OCI-LY3 (cell line): ENCODE results near the gene CASP8AP2.

Source experiments
- H2AFZ ChIP-seq: fragments of 200-600, 300-600 bp; shearing (Covaris generic); 2 replicates; pipeline ENCODE4 v1.6.0; 2014; ENCODE audit warnings: antibody characterized with exemption, low read depth, low read length
- H3K27ac ChIP-seq: fragments of 200-600, 300-600 bp; sonication (generic); 2 replicates; pipeline ENCODE4 v1.5.1; 2014; ENCODE audit warnings: mild to moderate bottlenecking, low read length, moderate library complexity, mixed read lengths
- H3K27me3 ChIP-seq: fragments of 200-600, 300-600 bp; sonication (generic); 2 replicates; pipeline ENCODE4 v1.6.1; 2014; ENCODE audit warnings: low read depth, low read length, mixed read lengths
- H3K36me3 ChIP-seq: fragments of 200-600, 300-600 bp; sonication (generic); replicated peaks from 2 replicates; pipeline ENCODE3; 2014; ENCODE audit warnings: low read depth, low read length, mixed read lengths
- H3K4me1 ChIP-seq: fragments of 300-600, 200-600 bp; sonication (generic); 2 replicates; pipeline ENCODE4 v1.6.1; 2014; ENCODE audit warnings: low read length, mixed read lengths
- H3K4me2 ChIP-seq: fragments of 200-600, 300-600 bp; sonication (generic); 2 replicates; pipeline ENCODE4 v1.6.1; 2014; ENCODE audit warnings: low read length, mixed read lengths
- H3K4me3 ChIP-seq: fragments of 300-600, 200-600 bp; sonication (generic); 2 replicates; pipeline ENCODE4 v1.5.1; 2014; ENCODE audit warnings: antibody characterized with exemption, mild to moderate bottlenecking, low read length, moderate library complexity
- H3K79me2 ChIP-seq: fragments of 300-600, 200-600 bp; shearing (Covaris generic); 2 replicates; pipeline ENCODE4 v1.6.1; 2014; ENCODE audit warnings: mild to moderate bottlenecking, low read length, mixed read lengths
- H3K9ac ChIP-seq: fragments of 300-600, 200-600 bp; shearing (Covaris generic); 2 replicates; pipeline ENCODE4 v1.6.0; 2014; ENCODE audit warnings: mild to moderate bottlenecking, low read length, moderate library complexity
- H3K9me3 ChIP-seq: fragments of 200-600, 300-600 bp; shearing (Covaris generic); 2 replicates; pipeline ENCODE4 v1.6.1; 2014; ENCODE audit warnings: low read length, mixed read lengths; ENCODE audit not compliant: insufficient read depth
- H4K20me1 ChIP-seq: fragments of 200-600, 300-600 bp; sonication (generic); 2 replicates; pipeline ENCODE4 v1.6.1; 2016; ENCODE audit warnings: low read length, mixed read lengths; ENCODE audit not compliant: insufficient read depth
- CTCF ChIP-seq: fragments of 200-600, 300-600 bp; sonication (generic); IDR thresholded peaks from 2 replicates; pipeline ENCODE4 v1.5.1; 2014; ENCODE audit warnings: antibody characterized with exemption, low read length, low read depth
- EZH2phosphoT487 ChIP-seq: fragments of 200-600 bp; shearing (Covaris generic); IDR thresholded peaks from 2 replicates; pipeline ENCODE4 v1.6.1; 2018; ENCODE audit warnings: antibody characterized with exemption, mixed run types, low read depth

The CASP8AP2 gene

GRCh38 chr6:89784838-89785237 lies 44.8 kb upstream of the CASP8AP2 start:
- no peak overlapping the region for H3K27ac ChIP-seq
- H3K4me2 ChIP-seq: no peak overlapping the region
- H2AFZ ChIP-seq: no peak overlapping the region
- H3K9me3 ChIP-seq: no peaks in the 10 kb centered on the region
- H3K27me3 ChIP-seq: no peaks in the 10 kb centered on the region
- H3K79me2 ChIP-seq: no peaks in the 10 kb centered on the region
- no peaks in the 10 kb centered on the region for H3K4me1 ChIP-seq
- TF ChIP-seq EZH2phosphoT487 (no peak), CTCF (no peak)
- H4K20me1 ChIP-seq: no peaks in the 10 kb centered on the region
- no peak overlapping the region for H3K4me3 ChIP-seq
- H3K9ac ChIP-seq: no peak overlapping the region
- peaks cover 22% of the 10 kb centered on the region for H3K36me3 ChIP-seq

GRCh38 chr6:89786970-89787369 lies 42.7 kb upstream of the CASP8AP2 start:
- no peaks in the 10 kb centered on the region for H3K27me3 ChIP-seq
- H3K4me2 ChIP-seq: no peak overlapping the region
- H3K9me3 ChIP-seq: no peaks in the 10 kb centered on the region
- no peak overlapping the region for H3K4me3 ChIP-seq
- no peak for TF ChIP-seq EZH2phosphoT487
- TF ChIP-seq CTCF: no peak
- no peak overlapping the region for H3K9ac ChIP-seq
- no peaks in the 10 kb centered on the region for H4K20me1 ChIP-seq
- peaks cover 23% of the 10 kb centered on the region for H3K36me3 ChIP-seq
- H3K27ac ChIP-seq: no peak overlapping the region
- H3K79me2 ChIP-seq: no peaks in the 10 kb centered on the region
- no peak overlapping the region for H2AFZ ChIP-seq
- no peaks in the 10 kb centered on the region for H3K4me1 ChIP-seq

GRCh38 chr6:89787660-89788328 lies 41.9 kb upstream of the CASP8AP2 start:
- H3K4me3 ChIP-seq: no peak overlapping the region
- H2AFZ ChIP-seq: no peak overlapping the region
- no peak overlapping the region for H3K9ac ChIP-seq
- H3K36me3 ChIP-seq: peaks cover 26% of the 10 kb centered on the region
- no peaks in the 10 kb centered on the region for H3K4me1 ChIP-seq
- no peak overlapping the region for H3K27ac ChIP-seq
- no peaks in the 10 kb centered on the region for H3K9me3 ChIP-seq
- H4K20me1 ChIP-seq: no peaks in the 10 kb centered on the region
- no peaks in the 10 kb centered on the region for H3K27me3 ChIP-seq
- no peaks in the 10 kb centered on the region for H3K79me2 ChIP-seq
- H3K4me2 ChIP-seq: no peak overlapping the region
- TF ChIP-seq EZH2phosphoT487 (no peak), CTCF (no peak)

- Histone ChIP-seq H3K9me3 (no peaks in the 10 kb centered on the region), H4K20me1 (peaks cover 4% of the 10 kb centered on the region), H2AFZ (no peak overlapping the region), H3K4me1 (peaks cover 13% of the 10 kb centered on the region), H3K79me2 (peaks cover 6% of the 10 kb centered on the region), H3K9ac (no peak overlapping the region), H3K4me2 (no peak overlapping the region), H3K27ac (no peak overlapping the region), H3K36me3 (peaks cover 33% of the 10 kb centered on the region), H3K4me3 (no peak overlapping the region), H3K27me3 (no peaks in the 10 kb centered on the region)
- TF ChIP-seq CTCF (no peak), EZH2phosphoT487 (no peak)
Observed at GRCh38 chr6:89789980-89790379, 39.7 kb upstream of the CASP8AP2 start.
